Hair follicle dermal papilla cell (primary cell): ENCODE results near the gene ING1. TPM values are rescaled to one million over a fixed set of nuclear protein-coding genes. Genes with fewer than 3 reads are reported as not detected.

Source experiments
- total RNA-seq: library from RNA; depleted of rRNA; stranded (reverse); fragments of >200 nt; gene quantifications from 2 replicates; pipeline ENCODE4 v1.2.3, GENCODE V29; 2012

ING1 gene, protein sequence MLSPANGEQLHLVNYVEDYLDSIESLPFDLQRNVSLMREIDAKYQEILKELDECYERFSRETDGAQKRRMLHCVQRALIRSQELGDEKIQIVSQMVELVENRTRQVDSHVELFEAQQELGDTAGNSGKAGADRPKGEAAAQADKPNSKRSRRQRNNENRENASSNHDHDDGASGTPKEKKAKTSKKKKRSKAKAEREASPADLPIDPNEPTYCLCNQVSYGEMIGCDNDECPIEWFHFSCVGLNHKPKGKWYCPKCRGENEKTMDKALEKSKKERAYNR
- 9.5 and 9.6 TPM in 2 replicates for total RNA-seq

DNA sequence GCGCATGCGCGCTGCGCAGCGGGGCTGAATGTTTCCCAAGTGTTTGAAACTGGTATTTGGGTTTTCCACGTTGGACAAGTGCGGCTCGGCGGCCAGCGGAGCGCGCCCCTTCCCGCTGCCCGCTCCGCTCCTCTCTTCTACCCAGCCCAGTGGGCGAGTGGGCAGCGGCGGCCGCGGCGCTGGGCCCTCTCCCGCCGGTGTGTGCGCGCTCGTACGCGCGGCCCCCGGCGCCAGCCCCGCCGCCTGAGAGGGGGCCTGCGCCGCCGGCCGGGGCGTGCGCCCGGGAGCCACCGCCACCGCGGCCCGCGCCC, at the start of gene ING1:
Gene ING1, plus strand, starts transcription at position 59 of the 311 bp plus-strand sequence. CDS start 450 bp downstream, outside the sequence.

GRCh38 chr13:110705826-110706569, 7.5 kb upstream of the ING1 start, which contains the start of gene CARS2:
TSS of gene CARS2 (minus strand) at chr13:110706116. CDS start at chr13:110706093, 23 bp downstream.

Other genes with a start within 250 kb of the ING1 start
- gene RAB20, start 152.0 kb upstream of the ING1 start, total RNA-seq, result 3.0 and 3.6 TPM in 2 replicates
- gene NAXD, start 98.2 kb upstream of the ING1 start, total RNA-seq, result 19.9 and 20.8 TPM in 2 replicates
- 81.1 and 98.5 TPM in 2 replicates for gene CARS2, start 7.6 kb upstream of the ING1 start, total RNA-seq
- 77.6 and 116 TPM in 2 replicates for gene ANKRD10, start 201.4 kb downstream of the ING1 start, total RNA-seq